Natural killer cell (primary cell): ENCODE results near the gene FHOD1. TPM values are rescaled to one million over a fixed set of nuclear protein-coding genes. Genes with fewer than 3 reads are reported as not detected.

Source experiments
- ATAC-seq, 3 donors: fragments of 150-1000 bp in 2 of 3; fragments of 200-7000 bp in 1 of 3; cut with Tn5 transposase; 1 replicate in 1 of 3; 2 replicates in 2 of 3; pipeline ENCODE4 v1.10.0; 2021; ENCODE audit warnings: mild to moderate bottlenecking in 2 of 3, moderate library complexity in 2 of 3
- DNase-seq, 2 donors: peaks; one replicate each; pipeline versions ENCODE4 v3.0.0 to v3.0.0-alpha.2; 2013 to 2021; ENCODE audit warnings: mixed read lengths in 1 of 2
- H3K27ac ChIP-seq: one replicate; pipeline ENCODE4 v1.5.1; 2013; ENCODE audit warnings: mild to moderate bottlenecking, low read length
- H3K27me3 ChIP-seq: one replicate; pipeline ENCODE4 v1.6.1; 2013; ENCODE audit warnings: low read length; ENCODE audit not compliant: control insufficient read depth, insufficient read depth
- H3K36me3 ChIP-seq: one replicate; pipeline ENCODE4 v1.6.1; 2013; ENCODE audit warnings: low read length; ENCODE audit not compliant: control insufficient read depth, insufficient read depth
- H3K4me1 ChIP-seq: one replicate; pipeline ENCODE4 v1.6.1; 2013; ENCODE audit warnings: low read length; ENCODE audit not compliant: control insufficient read depth, insufficient read depth
- H3K4me3 ChIP-seq: one replicate; pipeline ENCODE4 v1.5.1; 2013; ENCODE audit warnings: low read length
- H3K9me3 ChIP-seq: one replicate; pipeline ENCODE4 v1.6.1; 2013; ENCODE audit warnings: low read length; ENCODE audit not compliant: control insufficient read depth, insufficient read depth
- H3K27ac Mint-ChIP-seq, 2 donors: one replicate each; pipeline ENCODE4 v1.8.0; 2022; ENCODE audit warnings: mild to moderate bottlenecking in 2 of 2, mixed read lengths in 2 of 2, moderate library complexity in 1 of 2
- H3K27me3 Mint-ChIP-seq, 2 donors: one replicate each; pipeline ENCODE4 v1.8.0; 2022; ENCODE audit warnings: low read depth in 2 of 2, mixed read lengths in 2 of 2
- H3K36me3 Mint-ChIP-seq: one replicate; pipeline ENCODE4 v1.8.0; 2022; ENCODE audit warnings: mixed read lengths
- H3K4me1 Mint-ChIP-seq, 2 donors: one replicate each; pipeline ENCODE4 v1.8.0; 2022; ENCODE audit warnings: mixed read lengths in 2 of 2
- H3K4me3 Mint-ChIP-seq: one replicate; pipeline ENCODE4 v1.8.0; 2022; ENCODE audit warnings: mild to moderate bottlenecking, moderate library complexity, mixed read lengths
- H3K9me3 Mint-ChIP-seq, 2 donors: one replicate each; pipeline ENCODE4 v1.8.0; 2022; ENCODE audit warnings: mixed read lengths in 2 of 2
- WGBS: methylation state at CpG from one replicate; pipeline ENCODE4 v1.1.7; 2013; ENCODE audit warnings: missing lambda C conversion rate; ENCODE audit not compliant: insufficient coverage; 5-methylcytosine and 5-hydroxymethylcytosine counted together
- intact Hi-C: fragments of 100-400 bp; cut with micrococcal nuclease; formaldehyde crosslinking; loops from one replicate; pipeline ENCODE4 v1.14.2; 2022
- total RNA-seq, 4 donors: library from RNA; stranded (reverse); fragments of 120-200 nt in 1 of 4; gene quantifications; one replicate each; pipeline versions ENCODE4 v1.2.3 to v1.2.4, GENCODE V29; 2013 to 2022
- TF ChIP-seq, protein P1 (sequence below): fragments of 200-600 bp; IDR thresholded peaks from one replicate; pipeline ENCODE4 v1.8.0; 2022; ENCODE audit warnings: antibody characterized with exemption

FHOD1 gene
- total RNA-seq, 3 donors from 2014 or later (not counting 1 experiment from before 2014, with no cell fraction given), result 79.3 to 96.8 (median 89.2) TPM

DNA sequence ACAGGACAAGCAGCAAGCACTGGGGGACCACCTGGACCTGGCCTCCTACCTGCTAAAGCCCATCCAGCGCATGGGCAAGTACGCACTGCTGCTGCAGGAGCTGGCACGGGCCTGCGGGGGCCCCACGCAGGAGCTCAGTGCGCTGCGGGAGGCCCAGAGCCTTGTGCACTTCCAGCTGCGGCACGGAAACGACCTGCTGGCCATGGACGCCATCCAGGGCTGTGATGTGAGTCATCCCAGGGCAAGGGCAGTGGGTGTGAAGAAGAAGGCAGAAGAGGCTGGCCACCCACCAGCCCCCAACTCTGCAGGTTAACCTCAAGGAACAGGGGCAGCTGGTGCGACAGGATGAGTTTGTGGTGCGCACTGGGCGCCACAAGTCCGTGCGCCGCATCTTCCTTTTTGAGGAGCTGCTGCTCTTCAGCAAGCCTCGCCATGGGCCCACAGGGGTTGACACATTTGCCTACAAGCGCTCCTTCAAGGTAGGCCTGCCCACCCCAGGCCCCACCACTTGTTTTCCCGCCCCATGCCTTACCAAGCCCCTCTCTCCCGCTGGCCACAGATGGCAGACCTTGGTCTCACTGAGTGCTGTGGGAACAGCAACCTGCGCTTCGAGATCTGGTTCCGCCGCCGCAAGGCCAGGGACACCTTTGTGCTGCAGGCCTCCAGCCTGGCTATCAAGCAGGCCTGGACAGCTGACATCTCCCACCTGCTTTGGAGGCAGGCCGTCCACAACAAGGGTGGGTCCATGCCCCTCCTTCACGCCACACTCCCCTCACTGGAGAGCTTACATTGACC is 39.4 kb upstream of the FHOD1 start:
- ATAC-seq (no peak), DNase-seq (no peak)
- Mint-ChIP-seq H3K36me3 (no peaks in the 10 kb centered on the region), H3K27ac (no peak overlapping the region), H3K4me3 (no peak overlapping the region), H3K27me3 (no peaks in the 10 kb centered on the region), H3K9me3 (no peaks in the 10 kb centered on the region), H3K4me1 (peaks cover 15 to 16% of the 10 kb centered on the region in 2 donors)
- H3K4me3 ChIP-seq, result no peak overlapping the region
- no peaks in the 10 kb centered on the region for H3K27me3 ChIP-seq
- TF ChIP-seq, protein P1, sequence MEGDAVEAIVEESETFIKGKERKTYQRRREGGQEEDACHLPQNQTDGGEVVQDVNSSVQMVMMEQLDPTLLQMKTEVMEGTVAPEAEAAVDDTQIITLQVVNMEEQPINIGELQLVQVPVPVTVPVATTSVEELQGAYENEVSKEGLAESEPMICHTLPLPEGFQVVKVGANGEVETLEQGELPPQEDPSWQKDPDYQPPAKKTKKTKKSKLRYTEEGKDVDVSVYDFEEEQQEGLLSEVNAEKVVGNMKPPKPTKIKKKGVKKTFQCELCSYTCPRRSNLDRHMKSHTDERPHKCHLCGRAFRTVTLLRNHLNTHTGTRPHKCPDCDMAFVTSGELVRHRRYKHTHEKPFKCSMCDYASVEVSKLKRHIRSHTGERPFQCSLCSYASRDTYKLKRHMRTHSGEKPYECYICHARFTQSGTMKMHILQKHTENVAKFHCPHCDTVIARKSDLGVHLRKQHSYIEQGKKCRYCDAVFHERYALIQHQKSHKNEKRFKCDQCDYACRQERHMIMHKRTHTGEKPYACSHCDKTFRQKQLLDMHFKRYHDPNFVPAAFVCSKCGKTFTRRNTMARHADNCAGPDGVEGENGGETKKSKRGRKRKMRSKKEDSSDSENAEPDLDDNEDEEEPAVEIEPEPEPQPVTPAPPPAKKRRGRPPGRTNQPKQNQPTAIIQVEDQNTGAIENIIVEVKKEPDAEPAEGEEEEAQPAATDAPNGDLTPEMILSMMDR, result no peak
- H3K4me1 ChIP-seq, result peaks cover 27% of the 10 kb centered on the region
- no peak overlapping the region for H3K27ac ChIP-seq
- H3K36me3 ChIP-seq, result no peaks in the 10 kb centered on the region
- intact Hi-C loops, result no loop called here
- WGBS, result 89% methylated on average over 28 of the region's 28 CpGs
- H3K9me3 ChIP-seq, result no peaks in the 10 kb centered on the region

DNA sequence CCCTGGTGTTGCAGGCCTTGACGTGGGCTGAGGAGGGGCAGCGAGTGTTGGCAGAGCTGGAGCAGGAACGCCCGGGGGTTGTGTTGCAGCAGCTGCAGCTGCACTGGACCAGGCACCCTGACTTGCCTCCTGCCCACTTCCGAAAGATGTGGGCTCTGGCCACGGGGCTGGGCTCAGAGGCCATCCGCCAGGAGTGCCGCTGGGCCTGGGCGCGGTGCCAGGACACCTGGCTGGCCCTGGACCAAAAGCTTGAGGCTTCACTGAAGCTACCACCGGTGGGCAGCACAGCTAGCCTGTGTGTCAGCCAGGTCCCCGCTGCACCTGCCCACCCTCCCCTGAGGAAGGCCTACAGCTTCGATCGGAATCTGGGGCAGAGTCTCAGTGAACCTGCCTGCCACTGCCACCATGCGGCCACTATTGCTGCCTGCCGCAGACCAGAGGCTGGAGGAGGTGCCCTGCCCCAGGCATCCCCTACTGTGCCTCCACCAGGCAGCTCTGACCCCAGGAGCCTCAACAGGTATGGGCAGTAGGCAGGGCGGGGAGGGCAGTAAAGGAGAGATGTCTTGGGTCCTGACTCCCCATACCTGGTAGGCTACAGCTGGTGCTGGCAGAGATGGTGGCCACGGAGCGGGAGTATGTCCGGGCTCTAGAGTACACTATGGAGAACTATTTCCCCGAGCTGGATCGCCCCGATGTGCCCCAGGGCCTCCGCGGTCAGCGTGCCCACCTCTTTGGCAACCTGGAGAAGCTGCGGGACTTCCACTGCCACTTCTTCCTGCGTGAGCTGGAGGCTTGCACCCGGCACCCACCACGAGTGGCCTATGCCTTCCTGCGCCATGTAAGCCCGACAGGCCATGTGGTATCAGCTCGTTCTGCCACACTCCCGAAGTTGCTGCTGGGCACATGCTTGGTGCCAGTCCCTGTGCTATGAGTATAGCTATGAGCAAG is 37.7 kb upstream of the FHOD1 start:
- H3K4me1 ChIP-seq, result peaks cover 20% of the 10 kb centered on the region
- H3K4me3 ChIP-seq, result no peak overlapping the region
- no peak overlapping the region for H3K27ac ChIP-seq
- TF ChIP-seq, protein P1, result no peak
- no peak for ATAC-seq
- H3K36me3 Mint-ChIP-seq, result no peaks in the 10 kb centered on the region
- H3K27me3 ChIP-seq, result no peaks in the 10 kb centered on the region
- 91% methylated on average over 34 of the region's 34 CpGs for WGBS
- H3K27ac Mint-ChIP-seq, result no peak overlapping the region
- no peak overlapping the region for H3K4me3 Mint-ChIP-seq
- DNase-seq, result no peak
- no peaks in the 10 kb centered on the region for H3K36me3 ChIP-seq
- no peaks in the 10 kb centered on the region for H3K9me3 ChIP-seq
- no peaks in the 10 kb centered on the region for H3K9me3 Mint-ChIP-seq
- no peaks in the 10 kb centered on the region for H3K27me3 Mint-ChIP-seq
- intact Hi-C loops, result no loop called here
- peaks cover 7% of the 10 kb centered on the region in 2 donors for H3K4me1 Mint-ChIP-seq

DNA sequence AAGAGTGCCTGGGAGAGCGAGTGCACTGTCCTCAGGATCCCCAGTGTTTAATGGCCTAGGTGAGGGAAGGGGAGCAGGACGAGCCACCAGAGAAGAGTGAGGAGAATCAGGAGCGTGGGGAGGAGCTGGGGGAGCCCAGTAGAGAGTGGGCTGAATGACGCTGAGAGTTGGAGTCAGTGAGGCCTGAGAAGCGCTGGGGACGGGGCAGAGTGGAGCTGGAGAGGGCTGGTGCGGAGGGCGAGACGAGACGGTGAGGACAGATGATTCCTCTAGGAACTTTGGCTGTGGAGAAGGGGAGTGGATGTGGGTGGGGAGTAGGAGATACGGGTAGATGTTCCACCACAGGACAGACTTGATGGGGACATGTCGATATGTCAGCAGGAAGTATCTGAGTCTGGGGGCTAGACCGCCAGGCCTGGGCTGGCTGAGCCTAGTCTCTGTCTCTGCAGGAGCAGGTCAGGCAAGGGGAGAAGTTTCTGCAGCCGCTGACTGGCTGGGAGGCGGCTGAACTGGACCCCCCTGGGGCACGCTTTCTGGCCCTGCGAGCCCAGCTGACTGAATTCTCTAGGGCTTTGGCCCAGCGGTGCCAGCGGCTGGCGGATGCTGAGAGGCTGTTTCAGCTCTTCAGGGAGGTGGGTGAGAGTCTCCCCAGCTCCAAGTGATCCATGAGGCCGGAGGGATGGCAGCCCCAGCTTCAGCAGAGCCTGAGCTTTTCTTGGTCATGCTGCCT is 36.7 kb upstream of the FHOD1 start:
- 89% methylated on average over 21 of the region's 21 CpGs for WGBS
- H3K27me3 Mint-ChIP-seq, result no peaks in the 10 kb centered on the region

More for the DNA sequence above, 36.7 kb upstream of the FHOD1 start:
- H3K27ac ChIP-seq, result no peak overlapping the region
- H3K27me3 ChIP-seq, result no peaks in the 10 kb centered on the region
- TF ChIP-seq, protein P1, result no peak
- no peaks in the 10 kb centered on the region for H3K9me3 ChIP-seq
- no peak overlapping the region for H3K4me3 ChIP-seq
- no peak overlapping the region for H3K27ac Mint-ChIP-seq
- ATAC-seq, result no peak
- no peaks in the 10 kb centered on the region for H3K36me3 Mint-ChIP-seq
- DNase-seq, result no peak
- no peak overlapping the region for H3K4me3 Mint-ChIP-seq
- H3K4me1 Mint-ChIP-seq, result no peaks in the 10 kb centered on the region
- intact Hi-C loops, result no loop called here
- H3K4me1 ChIP-seq, result peaks cover 14% of the 10 kb centered on the region
- no peaks in the 10 kb centered on the region for H3K9me3 Mint-ChIP-seq
- H3K36me3 ChIP-seq, result no peaks in the 10 kb centered on the region
